Measurements from ENCODE around the gene SBNO2.

- TF ChIP-seq CTCF (IDR thresholded peaks at IDR 0.05) = no peak
- no peak for TF ChIP-seq POLR2A (IDR thresholded peaks at IDR 0.05)
Measured at GRCh38 chr19:1222394-1222793, 48.3 kb upstream of the SBNO2 start.

All from breast epithelium (tissue), 3 donors.